ENCODE data around the gene ATP6V1D.
"Not testable (repeated sequence)": the region's sequence is repeated elsewhere in the genome, so short reads cannot be mapped to it uniquely, and the experiment has no call there.

Gene ATP6V1D

GRCh38 chr14:67359775-67360469, at the start of gene ATP6V1D, which contains the start of gene EIF2S1:
TSS of gene ATP6V1D (minus strand) at chr14:67359804. CDS start at chr14:67359698, 106 bp downstream.
TSS of gene EIF2S1 (plus strand) at chr14:67360328. CDS start at chr14:67364768, 4,440 bp downstream.
- peak; percentile 99 for DNase-seq

- DNase-seq, result not testable (repeated sequence)
Observed at GRCh38 chr14:67408122-67408801, 48.7 kb upstream of the ATP6V1D start.

- DNase-seq, result no peak
Observed at GRCh38 chr14:67405771-67406170, 46.2 kb upstream of the ATP6V1D start.

GRCh38 chr14:67400434-67400833, 40.8 kb upstream of the ATP6V1D start:
- DNase-seq, result no peak

GRCh38 chr14:67397536-67397935, 37.9 kb upstream of the ATP6V1D start:
- no peak for DNase-seq

- no peak for DNase-seq
Observed at GRCh38 chr14:67396381-67396970, 36.9 kb upstream of the ATP6V1D start.

- DNase-seq, result no peak
Observed at GRCh38 chr14:67395876-67396189, 36.2 kb upstream of the ATP6V1D start.

- no peak for DNase-seq
Observed at GRCh38 chr14:67395086-67395875, 35.7 kb upstream of the ATP6V1D start.

- DNase-seq, result no peak
Observed at GRCh38 chr14:67393689-67394088, 34.1 kb upstream of the ATP6V1D start.

- no peak for DNase-seq
Observed at GRCh38 chr14:67392800-67393199, 33.2 kb upstream of the ATP6V1D start.

- DNase-seq, result no peak
Observed at GRCh38 chr14:67392123-67392522, 32.5 kb upstream of the ATP6V1D start.

GRCh38 chr14:67391268-67391667, 31.7 kb upstream of the ATP6V1D start:
- no peak for DNase-seq

- no peak for DNase-seq
Observed at GRCh38 chr14:67389811-67390534, 30.4 kb upstream of the ATP6V1D start.

GRCh38 chr14:67389275-67389674, 29.7 kb upstream of the ATP6V1D start:
- no peak for DNase-seq

GRCh38 chr14:67387195-67387594, 27.6 kb upstream of the ATP6V1D start:
- DNase-seq, result no peak

- no peak for DNase-seq
Observed at GRCh38 chr14:67385618-67386017, 26.0 kb upstream of the ATP6V1D start.

- no peak for DNase-seq
Observed at GRCh38 chr14:67385120-67385519, 25.5 kb upstream of the ATP6V1D start.

- no peak for DNase-seq
Observed at GRCh38 chr14:67377916-67378315, 18.3 kb upstream of the ATP6V1D start.

- DNase-seq, result no peak
Observed at GRCh38 chr14:67373347-67373746, 13.7 kb upstream of the ATP6V1D start.

GRCh38 chr14:67372833-67373232, 13.2 kb upstream of the ATP6V1D start:
- DNase-seq, result no peak

- DNase-seq, result no peak
Observed at GRCh38 chr14:67371247-67372148, 11.9 kb upstream of the ATP6V1D start.

GRCh38 chr14:67370830-67371229, 11.2 kb upstream of the ATP6V1D start:
- no peak for DNase-seq
